GM18508 (cell line): ENCODE measurements around the gene GGCX.
"Not testable (repeated sequence)": the region's sequence is repeated elsewhere in the genome, so short reads cannot be mapped to it uniquely, and the experiment has no call there.

ENCODE experiments used
- ATAC-seq: cut with Tn5 transposase; IDR thresholded peaks from one replicate; pipeline ENCODE4 v1.9.1; 2021; ENCODE audit warnings: moderate number of reproducible peaks; ENCODE audit not compliant: insufficient read depth, unreplicated experiment

GGCX gene

DNA sequence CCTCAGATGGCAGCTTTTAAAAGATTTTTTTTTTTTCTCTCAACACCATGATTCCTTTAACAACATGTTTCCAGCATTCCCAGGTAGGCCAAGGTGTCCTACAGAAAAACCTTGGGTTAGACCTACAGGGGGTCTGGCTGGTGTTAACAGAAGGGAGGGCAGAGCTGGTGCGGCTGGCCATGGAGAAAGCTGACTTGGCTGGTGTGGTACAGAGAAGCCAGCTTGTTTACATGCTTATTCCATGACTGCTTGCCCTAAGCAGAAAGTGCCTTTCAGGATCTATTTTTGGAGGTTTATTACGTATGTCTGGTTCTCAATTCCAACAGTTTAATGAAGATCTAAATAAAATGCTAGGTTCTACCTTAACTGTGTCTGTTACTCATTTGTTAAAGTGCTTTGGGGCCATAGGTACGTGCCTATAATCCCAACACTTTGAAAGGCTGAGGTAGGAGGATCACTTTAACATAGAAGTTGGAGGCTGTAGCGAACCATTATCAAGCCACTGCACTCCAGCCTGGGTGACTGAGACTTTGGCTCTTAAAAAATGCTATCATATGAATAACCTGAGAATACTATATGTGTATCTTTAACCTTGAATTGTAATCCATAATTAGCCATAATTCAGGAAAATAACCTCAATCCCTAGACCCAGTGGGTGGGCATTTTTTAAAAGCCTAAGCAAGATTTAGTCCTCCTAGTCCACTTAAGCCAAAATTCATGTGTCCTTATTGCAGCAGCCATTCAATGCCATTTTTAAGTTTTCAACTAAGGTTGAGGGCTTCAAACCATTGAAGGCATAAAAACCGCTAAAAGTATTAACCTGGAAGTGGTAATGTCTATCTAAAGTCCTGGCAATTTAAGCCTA, 16.1 kb downstream of the GGCX start:
- ATAC-seq = not testable (repeated sequence)

DNA sequence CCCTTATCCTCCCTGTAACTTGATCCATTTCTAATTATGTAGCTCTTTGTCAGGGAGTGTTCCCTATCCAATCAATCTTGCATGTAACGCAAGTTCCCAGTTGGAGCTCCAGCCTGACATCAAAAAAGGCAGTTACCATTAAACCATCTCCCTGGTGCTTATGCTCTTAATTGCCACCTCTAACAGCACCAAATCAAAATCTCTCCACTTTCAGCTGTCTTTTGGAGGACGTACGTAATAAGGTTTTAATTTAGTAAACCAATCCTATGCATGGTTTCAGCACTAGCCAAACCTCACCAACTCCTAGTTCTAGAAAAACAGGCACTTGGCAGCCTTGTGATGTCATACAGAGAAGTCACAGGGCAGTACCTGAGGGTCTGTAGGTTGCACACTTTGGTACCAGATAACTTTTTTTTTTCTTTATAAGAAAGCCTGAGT, 17.0 kb downstream of the GGCX start:
- ATAC-seq = not testable (repeated sequence)

DNA sequence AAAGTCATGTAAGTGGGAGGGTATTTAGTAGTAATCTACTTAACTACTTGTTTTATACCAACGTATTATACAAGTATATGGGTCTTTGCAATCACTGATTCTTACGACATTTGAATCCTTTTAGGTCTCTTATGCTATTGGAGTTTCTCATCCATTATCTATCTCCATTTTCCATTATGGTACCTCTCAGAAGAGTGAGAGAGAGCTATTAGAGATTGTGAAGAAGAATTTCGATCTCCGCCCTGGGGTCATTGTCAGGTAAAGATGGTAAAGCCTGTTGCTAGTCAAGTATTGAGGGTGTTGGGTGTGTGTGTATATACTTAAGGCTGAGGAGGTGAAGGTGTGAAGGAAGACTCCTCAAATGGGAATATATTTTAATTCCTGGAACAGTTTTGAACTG, 18.5 kb downstream of the GGCX start:
- ATAC-seq = no peak

DNA sequence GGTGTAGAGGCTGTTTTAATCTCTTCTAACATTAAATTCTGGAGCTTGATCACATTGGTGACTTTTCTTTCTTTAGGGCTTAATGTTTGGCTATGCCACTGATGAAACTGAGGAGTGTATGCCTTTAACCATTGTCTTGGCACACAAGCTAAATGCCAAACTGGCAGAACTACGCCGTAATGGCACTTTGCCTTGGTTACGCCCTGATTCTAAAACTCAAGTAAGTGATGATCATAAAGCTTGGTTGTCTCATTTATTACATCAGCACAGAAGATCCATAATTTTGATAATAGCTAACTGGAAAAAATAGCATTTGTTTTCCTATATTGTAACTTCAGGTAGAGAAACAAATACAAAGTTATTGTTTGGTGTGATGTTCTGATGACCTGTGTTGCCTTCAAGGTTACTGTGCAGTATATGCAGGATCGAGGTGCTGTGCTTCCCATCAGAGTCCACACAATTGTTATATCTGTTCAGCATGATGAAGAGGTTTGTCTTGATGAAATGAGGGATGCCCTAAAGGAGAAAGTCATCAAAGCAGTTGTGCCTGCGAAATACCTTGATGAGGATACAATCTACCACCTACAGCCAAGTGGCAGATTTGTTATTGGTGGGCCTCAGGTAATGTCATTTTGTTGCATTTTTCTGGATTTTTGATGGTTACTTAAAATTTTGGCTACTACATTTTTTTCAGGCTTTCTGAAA, 19.4 kb downstream of the GGCX start:
- ATAC-seq = no peak

DNA sequence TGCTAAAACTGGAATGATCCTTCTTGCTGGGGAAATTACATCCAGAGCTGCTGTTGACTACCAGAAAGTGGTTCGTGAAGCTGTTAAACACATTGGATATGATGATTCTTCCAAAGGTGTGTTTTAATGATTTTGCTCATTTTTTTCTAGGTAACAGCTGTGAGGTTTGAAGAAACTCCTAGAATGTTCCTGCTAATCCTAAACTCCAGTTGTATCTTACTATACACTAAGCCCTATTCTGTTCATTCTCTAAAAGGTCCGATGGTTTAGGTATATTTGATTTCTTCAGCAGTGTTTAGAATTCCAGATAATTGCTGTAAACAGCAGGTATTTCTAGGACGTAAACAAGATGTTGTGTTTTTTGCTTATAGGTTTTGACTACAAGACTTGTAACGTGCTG, 20.0 kb downstream of the GGCX start:
- ATAC-seq = no peak

DNA sequence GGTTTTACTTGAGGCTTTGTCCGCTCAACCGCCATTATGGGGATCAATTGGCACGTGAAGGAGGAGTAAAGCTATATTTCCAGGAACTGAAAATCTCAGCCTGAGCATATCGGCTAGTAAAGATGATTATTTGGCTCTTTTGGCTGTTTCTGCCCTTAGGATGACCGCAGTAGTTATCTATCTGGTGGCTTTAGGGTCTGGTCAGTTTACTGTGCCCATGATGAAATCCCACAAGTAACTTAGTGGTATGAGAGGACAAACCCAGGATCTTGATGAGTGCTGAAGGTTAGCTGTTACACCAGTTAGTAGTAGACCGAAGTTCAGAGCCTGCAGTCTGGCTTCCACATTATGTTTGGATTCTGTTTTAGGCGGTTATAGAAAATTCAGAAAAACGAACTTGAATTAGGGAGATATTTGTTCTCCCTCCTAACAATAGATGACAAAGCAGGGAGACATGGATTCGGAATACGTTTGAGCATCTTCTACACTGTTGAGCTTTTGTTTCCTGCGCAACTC, 21.1 kb downstream of the GGCX start:
- no peak for ATAC-seq

DNA sequence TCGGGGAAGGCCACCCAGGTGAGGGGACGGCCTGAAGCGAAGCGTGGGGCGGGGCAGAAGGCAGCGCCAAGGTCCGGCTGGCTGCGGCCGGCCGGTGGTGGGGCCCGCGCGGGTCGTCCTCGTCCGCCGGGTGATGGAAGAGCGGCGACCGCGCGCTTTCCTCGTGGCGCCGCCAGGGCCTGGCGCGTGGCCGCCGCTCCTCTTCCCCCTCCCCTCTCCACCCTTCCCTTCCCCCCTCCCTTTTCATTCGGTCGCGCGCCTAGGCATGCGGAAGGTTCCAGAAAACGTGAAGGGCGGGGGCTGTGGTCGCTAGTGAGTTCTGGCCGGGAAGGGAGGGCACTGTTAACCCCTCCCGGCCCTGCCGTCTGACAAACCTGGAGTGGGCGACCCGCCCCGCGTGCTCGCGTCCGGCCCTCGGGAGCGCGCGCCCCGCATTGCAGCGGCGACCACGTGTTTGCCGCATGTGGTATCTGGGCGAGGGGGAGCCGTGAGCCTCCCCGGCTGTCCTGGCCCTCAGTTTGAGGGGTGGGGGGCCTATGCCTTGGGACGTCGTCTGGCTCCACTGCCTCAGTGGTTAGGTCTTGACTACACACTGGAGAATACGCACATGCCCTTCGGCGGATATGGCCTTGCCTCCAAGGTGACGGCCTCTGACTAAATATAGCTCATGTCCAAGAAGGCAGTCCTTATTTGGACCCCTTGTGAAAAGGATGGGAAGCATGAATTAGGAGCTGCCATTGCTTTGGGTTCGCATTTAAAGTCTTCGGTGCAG, 21.7 kb downstream of the GGCX start:
- no peak for ATAC-seq

DNA sequence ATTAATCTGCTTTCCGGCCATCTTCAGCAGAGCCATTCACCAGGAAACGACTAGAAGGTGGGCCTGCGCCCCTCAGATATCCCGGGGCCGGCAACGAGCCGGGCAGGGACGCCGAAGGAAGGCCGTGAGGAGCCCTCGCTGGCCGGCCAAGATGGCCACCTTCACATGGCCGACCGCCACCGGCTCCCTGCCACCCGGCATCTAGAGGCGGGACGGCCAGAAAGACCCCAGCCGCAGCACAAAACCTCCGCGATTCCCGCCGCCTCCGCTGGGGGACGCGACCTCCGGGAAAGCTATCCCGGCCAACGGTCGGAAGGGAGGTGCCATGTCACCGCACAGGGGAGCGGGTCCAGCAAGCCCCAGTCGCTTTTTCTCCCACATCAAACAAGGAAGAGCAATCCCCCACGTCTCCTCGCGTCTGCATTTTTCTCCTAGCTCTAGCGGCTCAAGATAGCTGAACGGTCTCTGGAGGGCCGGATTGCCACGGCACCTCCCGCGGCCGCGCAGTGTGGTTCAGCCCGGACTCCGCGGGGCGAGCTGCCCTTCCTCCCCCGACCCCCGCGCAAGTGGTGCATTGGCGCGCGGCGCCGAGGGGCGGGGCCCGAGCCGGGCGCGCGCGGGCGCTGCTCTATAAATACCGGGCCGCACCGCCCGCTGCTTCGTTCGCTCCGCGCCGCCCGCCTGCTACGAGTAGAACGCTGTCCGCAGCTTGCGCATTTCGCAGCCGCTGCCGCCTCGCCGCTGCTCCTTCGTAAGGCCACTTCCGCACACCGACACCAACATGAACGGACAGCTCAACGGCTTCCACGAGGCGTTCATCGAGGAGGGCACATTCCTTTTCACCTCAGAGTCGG, 22.6 kb downstream of the GGCX start, which contains the start of gene MAT2A:
TSS of gene MAT2A (plus strand) at position 662 of the 854 bp plus-strand sequence. CDS start at position 782, 120 bp downstream.
- ATAC-seq = peak; percentile 37

DNA sequence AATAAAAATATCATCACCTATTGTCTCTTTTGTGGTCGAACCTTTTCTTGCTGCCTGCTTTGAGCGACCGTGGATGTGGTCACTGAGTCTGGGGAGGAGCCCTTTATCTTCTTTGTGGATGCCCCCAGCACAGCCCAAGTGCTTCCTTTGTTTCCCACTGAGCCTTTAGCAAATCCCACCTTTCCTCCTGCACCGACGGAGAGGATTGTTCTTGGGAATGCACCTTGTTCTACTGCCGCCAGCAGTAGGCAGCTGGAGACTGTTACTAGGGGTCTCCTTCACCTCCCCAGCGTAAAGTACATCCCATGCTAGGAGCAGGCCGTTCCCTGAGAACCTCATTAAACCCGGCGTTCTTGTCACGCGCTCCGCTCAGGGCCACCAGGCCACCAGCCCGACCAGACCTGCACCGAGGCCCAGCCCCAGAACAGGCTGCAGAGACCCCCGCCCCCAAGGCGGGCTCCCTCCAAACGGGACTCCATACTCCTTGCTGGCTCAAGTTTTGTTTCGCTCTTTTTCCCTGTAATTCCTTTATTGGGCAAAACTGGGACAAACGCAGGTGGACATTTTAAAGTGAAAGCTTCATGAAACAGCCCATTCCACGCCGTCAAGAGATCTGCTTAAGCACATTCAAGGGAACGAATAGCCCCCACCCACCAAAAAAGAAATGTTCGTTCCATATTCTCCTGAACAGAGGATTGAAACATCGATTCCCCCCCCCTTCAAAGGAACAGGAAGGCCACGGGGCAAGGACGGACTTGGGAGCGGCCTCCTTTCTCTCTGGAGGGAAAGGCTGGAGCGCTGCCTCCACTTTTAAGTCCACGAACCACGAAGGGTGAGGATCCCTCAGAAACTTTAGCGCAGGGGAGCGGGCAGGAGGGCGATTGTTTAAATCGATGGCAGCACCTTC, 23.4 kb downstream of the GGCX start:
- ATAC-seq = no peak

DNA sequence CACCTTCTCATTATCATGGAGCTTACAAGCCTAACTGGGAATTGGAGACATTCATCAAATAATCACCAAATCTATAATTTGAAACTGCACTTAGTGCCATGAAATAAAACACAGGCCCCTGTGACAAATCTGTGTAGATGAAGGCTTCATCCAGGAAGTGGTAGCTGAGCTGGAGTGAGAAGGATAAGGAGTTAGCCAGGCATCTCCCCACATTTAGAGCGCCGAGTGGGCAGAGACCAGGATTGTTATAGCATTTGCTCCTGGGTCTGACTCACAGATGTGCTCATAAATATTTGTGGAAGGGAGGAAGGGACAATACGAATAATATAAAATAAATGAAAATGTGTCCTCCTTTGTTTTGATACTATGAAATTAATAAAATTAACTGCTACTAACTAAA, 24.8 kb downstream of the GGCX start:
- no peak for ATAC-seq

DNA sequence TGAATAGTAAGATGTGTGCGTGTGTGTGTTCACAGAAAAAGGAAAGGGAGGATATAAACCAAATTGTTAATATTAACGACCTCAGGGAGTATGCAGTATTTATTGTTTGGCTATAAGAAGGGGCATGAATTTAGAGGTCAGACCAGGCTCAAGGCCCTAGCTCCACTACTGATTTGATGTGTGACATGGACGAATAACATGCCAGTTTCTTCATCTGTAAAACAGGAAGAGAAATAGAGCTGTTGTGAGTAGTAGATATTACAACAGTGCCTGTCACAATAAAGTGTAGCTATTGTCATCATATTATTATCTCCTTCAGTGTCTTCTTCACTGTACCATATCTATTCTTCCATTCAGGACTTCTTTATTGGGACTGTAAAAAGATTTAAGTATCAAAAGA, 26.4 kb downstream of the GGCX start:
- no peak for ATAC-seq

DNA sequence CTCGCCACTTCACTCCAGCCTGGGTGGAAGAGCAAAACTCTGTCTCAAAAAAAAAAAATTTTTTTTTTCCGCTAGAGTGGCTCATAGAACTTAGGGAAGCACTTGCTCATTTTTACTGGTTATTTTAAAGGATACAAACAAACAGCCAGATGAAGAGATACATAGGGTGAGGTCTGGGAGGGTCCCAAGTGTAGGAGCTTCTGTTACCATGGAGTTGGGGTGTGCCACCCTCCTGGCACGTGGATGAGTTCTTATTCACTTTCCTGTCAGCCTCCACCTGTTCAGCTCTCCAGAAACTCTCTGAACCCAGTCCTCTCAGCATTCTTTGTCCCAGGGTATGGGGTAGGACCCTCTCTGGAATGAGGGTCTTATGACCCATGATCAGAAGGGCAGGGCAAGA, 27.2 kb downstream of the GGCX start:
- no peak for ATAC-seq

DNA sequence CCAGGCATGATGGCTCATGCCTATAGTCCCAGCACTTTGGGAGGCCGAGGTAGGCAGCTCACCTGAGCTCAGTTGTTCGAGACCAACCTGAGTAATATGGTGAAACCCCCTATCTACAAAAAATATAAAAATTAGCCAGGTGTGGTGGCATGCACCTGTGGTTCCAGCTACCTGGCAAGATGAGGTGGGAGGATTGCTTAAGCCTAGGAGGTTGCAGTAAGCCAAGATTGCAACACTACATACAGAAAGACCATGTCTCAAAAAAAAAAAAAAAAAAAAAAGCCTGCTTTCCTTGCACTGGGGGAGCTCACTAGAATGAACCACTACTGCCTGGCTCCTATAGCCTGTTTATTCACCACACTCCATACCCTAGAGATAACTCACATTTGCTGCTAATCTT, 29.7 kb downstream of the GGCX start:
- ATAC-seq = no peak

DNA sequence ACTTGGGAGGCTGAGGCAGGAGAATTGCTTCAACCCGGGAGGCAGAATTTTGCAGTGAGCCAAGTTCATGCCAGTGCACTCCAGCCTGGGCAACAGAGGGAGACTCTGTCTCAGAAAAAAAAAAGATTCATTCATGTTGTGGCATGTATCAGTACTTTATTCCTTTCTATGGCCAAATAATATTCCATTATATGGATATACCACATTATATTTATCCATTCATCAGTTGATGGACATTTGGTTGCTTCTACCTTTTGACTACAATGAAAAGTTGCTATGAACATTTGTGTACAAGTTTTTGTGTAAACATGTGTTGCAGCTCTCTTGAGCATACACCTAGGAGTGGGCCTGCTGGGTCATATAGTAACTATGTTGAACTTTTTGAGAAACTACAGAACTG, 31.5 kb downstream of the GGCX start:
- ATAC-seq = no peak

DNA sequence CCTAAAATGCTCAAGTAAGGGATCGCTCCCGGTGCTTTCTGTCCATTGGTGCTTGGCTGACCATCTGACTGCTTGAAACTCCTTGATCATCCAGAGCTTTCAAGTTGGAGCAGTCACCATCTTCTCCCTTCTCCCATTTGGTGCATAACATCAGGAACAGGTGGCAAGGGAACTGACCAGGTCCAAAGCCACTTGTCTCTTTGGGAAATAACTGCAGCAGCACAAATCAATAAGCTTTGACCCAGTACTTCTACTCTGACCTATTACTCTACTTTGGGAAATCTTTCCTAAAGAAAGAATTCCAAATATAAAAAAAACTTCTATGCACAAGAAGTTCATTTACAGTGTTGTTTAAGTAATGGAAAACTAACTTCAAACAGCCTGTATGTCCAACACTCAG, 32.9 kb downstream of the GGCX start:
- ATAC-seq = no peak

DNA sequence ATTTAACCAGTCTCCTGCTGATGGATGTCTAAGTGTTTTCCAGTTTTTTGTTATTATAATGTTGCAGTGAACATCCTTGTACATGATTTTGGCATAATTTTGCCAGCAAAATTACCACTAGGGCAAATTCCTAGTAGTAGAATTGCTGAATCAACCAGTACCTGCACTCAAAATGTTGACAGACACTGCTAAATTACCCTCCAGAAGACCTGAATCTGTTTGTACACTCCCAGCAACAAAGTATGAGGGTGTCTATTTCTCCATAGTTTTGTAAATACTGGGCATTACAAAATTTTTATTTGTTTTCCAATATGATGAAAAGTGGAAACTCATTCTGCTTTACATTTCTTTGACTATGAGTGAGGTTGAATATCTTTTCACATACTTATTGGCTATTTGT, 33.5 kb downstream of the GGCX start:
- ATAC-seq = no peak

DNA sequence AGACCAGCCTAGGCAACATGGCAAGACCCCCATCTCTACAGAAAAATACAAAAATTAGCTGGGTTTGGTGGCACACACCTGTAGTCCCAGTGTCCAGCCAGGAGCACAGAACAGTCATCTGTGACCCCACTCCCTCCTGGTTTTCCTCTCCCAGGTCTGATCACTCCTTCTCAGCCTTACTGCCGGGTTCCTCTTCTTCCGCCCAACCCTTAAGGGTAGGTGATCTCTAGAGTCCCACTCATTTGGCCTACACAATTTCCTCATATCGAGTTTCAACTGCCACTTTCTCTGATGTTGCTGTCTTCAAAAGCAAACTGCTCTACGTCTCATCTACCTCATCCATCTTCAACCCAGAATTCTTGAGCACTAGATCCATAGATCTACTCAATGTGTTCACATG, 35.7 kb downstream of the GGCX start:
- ATAC-seq = no peak

DNA sequence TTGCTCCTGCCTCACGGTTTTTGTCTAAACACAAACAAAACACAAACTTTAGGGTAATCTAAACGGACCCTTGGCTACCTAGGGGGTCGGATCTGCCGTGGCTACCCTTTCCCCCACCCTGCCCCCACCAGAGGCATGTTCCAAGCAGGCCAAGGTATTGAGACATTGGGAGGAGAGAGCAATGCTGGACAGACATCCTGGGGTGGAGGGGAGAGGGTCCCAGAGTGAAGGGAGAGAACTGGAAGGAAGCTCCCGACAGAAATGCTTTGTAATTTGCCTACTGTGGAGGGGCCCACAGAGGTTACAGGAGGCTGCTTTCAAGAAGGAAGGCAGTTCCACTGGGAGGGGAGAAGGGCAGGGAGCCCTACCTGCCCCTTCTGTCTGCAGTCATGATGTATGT, 36.3 kb downstream of the GGCX start:
- ATAC-seq = no peak
